DND-41 (cell line): ENCODE data around the gene ABLIM2.

Experiments
- ATAC-seq: fragments of 200-7000 bp; cut with Tn5 transposase; 3 replicates; pipeline ENCODE4 v1.9.1; 2021; ENCODE audit warnings: low read depth; ENCODE audit not compliant: insufficient read depth
- DNase-seq: peaks from one replicate; pipeline ENCODE4 v3.0.0-alpha.2; 2020
- H2AFZ ChIP-seq: 2 replicates; pipeline ENCODE4 v1.6.0; 2012; ENCODE audit warnings: low read depth, low read length
- H3K27ac ChIP-seq: 2 replicates; pipeline ENCODE4 v1.5.1; 2012; ENCODE audit warnings: low read length, inconsistent platforms
- H3K27me3 ChIP-seq: fragments of 200-600 bp; sonication (generic); 2 replicates; pipeline ENCODE4 v1.6.0; 2012; ENCODE audit warnings: low read length, mild to moderate bottlenecking, inconsistent platforms; ENCODE audit not compliant: insufficient read depth, poor library complexity
- H3K36me3 ChIP-seq: 2 replicates; pipeline ENCODE4 v1.5.1; 2012; ENCODE audit warnings: low read length, inconsistent platforms; ENCODE audit not compliant: insufficient read depth
- H3K4me1 ChIP-seq: 2 replicates; pipeline ENCODE4 v1.5.1; 2012; ENCODE audit warnings: mild to moderate bottlenecking, low read length; ENCODE audit not compliant: insufficient read depth
- H3K4me2 ChIP-seq: 2 replicates; pipeline ENCODE4 v1.6.0; 2012; ENCODE audit warnings: mild to moderate bottlenecking, moderate library complexity, low read length, inconsistent platforms; ENCODE audit not compliant: insufficient read depth
- H3K4me3 ChIP-seq, 2 experiments: fragments of 200-600 bp in 1 of 2; shearing (Covaris generic) in 1 of 2; 2 replicates each; pipeline ENCODE4 v1.5.1; 2012 to 2016; ENCODE audit warnings: inconsistent platforms in 2 of 2, low read length in 2 of 2, mild to moderate bottlenecking in 2 of 2, low read depth in 1 of 2, moderate library complexity in 1 of 2
- H3K79me2 ChIP-seq: 2 replicates; pipeline ENCODE4 v1.6.0; 2012; ENCODE audit warnings: low read length, inconsistent platforms; ENCODE audit not compliant: insufficient read depth
- H3K9ac ChIP-seq: 2 replicates; pipeline ENCODE4 v1.6.0; 2012; ENCODE audit warnings: low read depth, mild to moderate bottlenecking, inconsistent platforms, low read length, moderate library complexity
- H3K9me3 ChIP-seq: 2 replicates; pipeline ENCODE4 v1.5.1; 2012; ENCODE audit warnings: low read length, moderate library complexity, mild to moderate bottlenecking, inconsistent platforms; ENCODE audit not compliant: insufficient read depth, severe bottlenecking
- H4K20me1 ChIP-seq: 2 replicates; pipeline ENCODE4 v1.6.0; 2012; ENCODE audit warnings: low read length; ENCODE audit not compliant: insufficient read depth
- CTCF ChIP-seq: IDR thresholded peaks from 2 replicates; pipeline ENCODE4 v1.5.1; 2012; ENCODE audit warnings: borderline replicate concordance, low read length, moderate library complexity, mild to moderate bottlenecking; ENCODE audit not compliant: poor library complexity, severe bottlenecking; ENCODE audit errors: extremely low read depth
- EZH2 ChIP-seq: IDR thresholded peaks from 3 replicates; pipeline ENCODE4 v1.6.1; 2012; ENCODE audit warnings: borderline replicate concordance, low read depth, mild to moderate bottlenecking, moderate library complexity, low read length, inconsistent platforms; ENCODE audit not compliant: severe bottlenecking

The ABLIM2 gene

GRCh38 chr4:8122746-8123145 lies 35.9 kb downstream of the ABLIM2 start:
- Histone ChIP-seq H3K27me3 (no peaks in the 10 kb centered on the region), H3K4me2 (no peak overlapping the region), H3K27ac (no peak overlapping the region), H3K36me3 (no peaks in the 10 kb centered on the region), H3K4me3 (no peak overlapping the region), H3K4me1 (no peaks in the 10 kb centered on the region), H2AFZ (no peak overlapping the region), H3K79me2 (no peaks in the 10 kb centered on the region), H3K9ac (no peak overlapping the region), H3K9me3 (no peaks in the 10 kb centered on the region), H4K20me1 (0 out of 2 replicates have a peak, but pooled peaks cover 8% of the 10 kb centered on the region)
- ATAC-seq (no peak), DNase-seq (no peak)
- TF ChIP-seq EZH2 (no peak), CTCF (no peak)

GRCh38 chr4:8121292-8122015 lies 37.2 kb downstream of the ABLIM2 start:
- Histone ChIP-seq H2AFZ (no peak overlapping the region), H3K36me3 (no peaks in the 10 kb centered on the region), H3K4me1 (no peaks in the 10 kb centered on the region), H3K4me2 (no peak overlapping the region), H3K27ac (no peak overlapping the region), H4K20me1 (0 out of 2 replicates have a peak, but pooled peaks cover 8% of the 10 kb centered on the region), H3K27me3 (no peaks in the 10 kb centered on the region), H3K4me3 (no peak overlapping the region), H3K9ac (no peak overlapping the region), H3K9me3 (no peaks in the 10 kb centered on the region), H3K79me2 (no peaks in the 10 kb centered on the region)
- DNase-seq (no peak), ATAC-seq (no peak)
- TF ChIP-seq CTCF (no peak), EZH2 (no peak)

- H3K79me2 ChIP-seq, result no peaks in the 10 kb centered on the region
- H3K9me3 ChIP-seq, result no peaks in the 10 kb centered on the region
- 0 out of 2 replicates have a peak, but pooled peaks cover 8% of the 10 kb centered on the region for H4K20me1 ChIP-seq
- no peak overlapping the region for H3K27ac ChIP-seq
- H3K4me2 ChIP-seq, result no peak overlapping the region
- DNase-seq, result no peak
- TF ChIP-seq EZH2 (no peak), CTCF (no peak)
- no peak for ATAC-seq
- H3K36me3 ChIP-seq, result no peaks in the 10 kb centered on the region
- no peak overlapping the region for H3K9ac ChIP-seq
- H3K4me3 ChIP-seq, result no peak overlapping the region
- no peak overlapping the region for H2AFZ ChIP-seq
- no peaks in the 10 kb centered on the region for H3K27me3 ChIP-seq
- no peaks in the 10 kb centered on the region for H3K4me1 ChIP-seq
Measured at GRCh38 chr4:8120501-8120900, 38.1 kb downstream of the ABLIM2 start.

GRCh38 chr4:8119877-8120276 lies 38.7 kb downstream of the ABLIM2 start:
- Histone ChIP-seq H3K4me1 (no peaks in the 10 kb centered on the region), H2AFZ (no peak overlapping the region), H3K36me3 (no peaks in the 10 kb centered on the region), H4K20me1 (0 out of 2 replicates have a peak, but pooled peaks cover 8% of the 10 kb centered on the region), H3K27me3 (no peaks in the 10 kb centered on the region), H3K27ac (no peak overlapping the region), H3K4me2 (no peak overlapping the region), H3K79me2 (no peaks in the 10 kb centered on the region), H3K9me3 (no peaks in the 10 kb centered on the region), H3K9ac (no peak overlapping the region), H3K4me3 (no peak overlapping the region)
- TF ChIP-seq EZH2 (no peak), CTCF (no peak)
- DNase-seq (no peak), ATAC-seq (no peak)
